Measurements from ENCODE around the gene KRT74. TPM values are rescaled to one million over a fixed set of nuclear protein-coding genes. Genes with fewer than 3 reads are reported as not detected.

Gene KRT74
- total and polyA plus RNA-seq, 4 donors, result not detected

DNA sequence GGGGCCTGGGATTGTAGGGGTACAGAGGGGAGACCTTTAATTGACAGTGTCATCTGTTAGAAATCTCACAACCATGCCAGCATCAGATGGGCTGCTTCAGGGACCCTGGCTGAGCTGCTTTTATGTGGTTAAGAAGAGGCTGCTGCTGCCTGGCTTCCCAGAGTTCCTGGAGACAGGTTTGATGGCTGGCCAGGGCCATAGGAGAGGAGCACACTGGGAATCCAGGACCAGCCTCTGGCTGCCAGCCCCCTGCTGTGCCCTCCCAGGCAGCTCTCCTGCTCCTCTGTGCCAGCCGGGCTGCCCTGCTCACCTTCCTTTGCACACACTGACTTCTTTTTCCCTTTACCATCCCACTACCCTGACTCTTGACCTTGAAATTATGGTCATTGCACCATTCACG is 45.2 kb upstream of the KRT74 start:
- no peak for DNase-seq (ENCODE audit: low spot score)

DNA sequence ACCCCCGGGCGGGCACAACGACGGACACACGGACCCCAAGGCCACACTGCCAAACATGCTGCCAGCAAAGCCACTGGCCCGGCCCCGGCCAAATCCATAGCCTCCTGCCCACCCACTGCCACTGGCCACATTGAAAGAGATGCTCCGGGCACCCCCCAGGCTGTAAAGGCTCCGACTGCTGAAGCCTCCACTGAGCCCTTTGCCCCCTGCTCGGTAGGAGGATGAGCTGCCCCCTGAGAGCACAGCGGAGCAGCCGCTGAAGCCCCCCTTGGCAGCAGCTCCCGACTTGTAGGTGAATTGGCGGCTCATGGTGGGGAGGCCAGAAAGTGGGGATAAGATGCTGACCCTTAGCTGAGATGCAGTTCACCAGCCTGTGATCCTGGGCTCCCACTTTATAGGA is 44.6 kb upstream of the KRT74 start, which contains the start of gene KRT73:
Gene KRT73, minus strand, starts transcription at position 344 of the 400 bp plus-strand sequence. Its CDS starts 35 bp downstream, at position 309.
- H3K9me3 ChIP-seq (ENCODE audit: control insufficient read depth in 4 of 4, low read length in 3 of 4), result no peaks in the 10 kb centered on the region
- DNase-seq (ENCODE audit: low spot score), result peak; percentile 26
- H3K4me3 ChIP-seq (ENCODE audit: low read depth in 1 of 3, low read length in 3 of 3), result no peak within 1 kb of the TSS
- no peaks in the 10 kb centered on the region for H3K27me3 ChIP-seq (ENCODE audit: control insufficient read depth in 4 of 4, insufficient read depth in 4 of 4, low read length in 3 of 4)
- 85% methylated on average over 14 of the region's 14 CpGs for WGBS
- H3K9ac ChIP-seq (ENCODE audit: low read depth in 1 of 2, low read length in 2 of 2), result no peak within 1 kb of the TSS
- no peak within 1 kb of the TSS for H3K27ac ChIP-seq (ENCODE audit: low read depth in 1 of 2, low read length in 2 of 2)
- TF ChIP-seq RAD21 (IDR thresholded peaks at IDR 0.05) (no peak), FOXA1 (IDR thresholded peaks at IDR 0.05) (no peak), RXRA (IDR thresholded peaks at IDR 0.05) (no peak), JUND (IDR thresholded peaks at IDR 0.05) (no peak), EGR1 (IDR thresholded peaks at IDR 0.05; ENCODE audit: low read depth in 2 of 2) (no peak), NR2F2 (IDR thresholded peaks at IDR 0.05) (no peak), HNF4G (IDR thresholded peaks at IDR 0.05) (no peak), YY1 (IDR thresholded peaks at IDR 0.05) (no peak), GABPA (IDR thresholded peaks at IDR 0.05 in 1 of 2, conservative IDR thresholded peaks at IDR 0.05 in 1 of 2) (no peak), TAF1 (conservative IDR thresholded peaks at IDR 0.05) (no peak), SP1 (IDR thresholded peaks at IDR 0.05) (no peak)
- TF ChIP-seq, protein P1, sequence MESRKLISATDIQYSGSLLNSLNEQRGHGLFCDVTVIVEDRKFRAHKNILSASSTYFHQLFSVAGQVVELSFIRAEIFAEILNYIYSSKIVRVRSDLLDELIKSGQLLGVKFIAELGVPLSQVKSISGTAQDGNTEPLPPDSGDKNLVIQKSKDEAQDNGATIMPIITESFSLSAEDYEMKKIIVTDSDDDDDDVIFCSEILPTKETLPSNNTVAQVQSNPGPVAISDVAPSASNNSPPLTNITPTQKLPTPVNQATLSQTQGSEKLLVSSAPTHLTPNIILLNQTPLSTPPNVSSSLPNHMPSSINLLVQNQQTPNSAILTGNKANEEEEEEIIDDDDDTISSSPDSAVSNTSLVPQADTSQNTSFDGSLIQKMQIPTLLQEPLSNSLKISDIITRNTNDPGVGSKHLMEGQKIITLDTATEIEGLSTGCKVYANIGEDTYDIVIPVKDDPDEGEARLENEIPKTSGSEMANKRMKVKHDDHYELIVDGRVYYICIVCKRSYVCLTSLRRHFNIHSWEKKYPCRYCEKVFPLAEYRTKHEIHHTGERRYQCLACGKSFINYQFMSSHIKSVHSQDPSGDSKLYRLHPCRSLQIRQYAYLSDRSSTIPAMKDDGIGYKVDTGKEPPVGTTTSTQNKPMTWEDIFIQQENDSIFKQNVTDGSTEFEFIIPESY (IDR thresholded peaks at IDR 0.05), result no peak
- TF ChIP-seq, protein P2, sequence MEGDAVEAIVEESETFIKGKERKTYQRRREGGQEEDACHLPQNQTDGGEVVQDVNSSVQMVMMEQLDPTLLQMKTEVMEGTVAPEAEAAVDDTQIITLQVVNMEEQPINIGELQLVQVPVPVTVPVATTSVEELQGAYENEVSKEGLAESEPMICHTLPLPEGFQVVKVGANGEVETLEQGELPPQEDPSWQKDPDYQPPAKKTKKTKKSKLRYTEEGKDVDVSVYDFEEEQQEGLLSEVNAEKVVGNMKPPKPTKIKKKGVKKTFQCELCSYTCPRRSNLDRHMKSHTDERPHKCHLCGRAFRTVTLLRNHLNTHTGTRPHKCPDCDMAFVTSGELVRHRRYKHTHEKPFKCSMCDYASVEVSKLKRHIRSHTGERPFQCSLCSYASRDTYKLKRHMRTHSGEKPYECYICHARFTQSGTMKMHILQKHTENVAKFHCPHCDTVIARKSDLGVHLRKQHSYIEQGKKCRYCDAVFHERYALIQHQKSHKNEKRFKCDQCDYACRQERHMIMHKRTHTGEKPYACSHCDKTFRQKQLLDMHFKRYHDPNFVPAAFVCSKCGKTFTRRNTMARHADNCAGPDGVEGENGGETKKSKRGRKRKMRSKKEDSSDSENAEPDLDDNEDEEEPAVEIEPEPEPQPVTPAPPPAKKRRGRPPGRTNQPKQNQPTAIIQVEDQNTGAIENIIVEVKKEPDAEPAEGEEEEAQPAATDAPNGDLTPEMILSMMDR (IDR thresholded peaks at IDR 0.05; ENCODE audit: low read depth, low read length, missing input control), result no peak
- TF ChIP-seq, protein P3, sequence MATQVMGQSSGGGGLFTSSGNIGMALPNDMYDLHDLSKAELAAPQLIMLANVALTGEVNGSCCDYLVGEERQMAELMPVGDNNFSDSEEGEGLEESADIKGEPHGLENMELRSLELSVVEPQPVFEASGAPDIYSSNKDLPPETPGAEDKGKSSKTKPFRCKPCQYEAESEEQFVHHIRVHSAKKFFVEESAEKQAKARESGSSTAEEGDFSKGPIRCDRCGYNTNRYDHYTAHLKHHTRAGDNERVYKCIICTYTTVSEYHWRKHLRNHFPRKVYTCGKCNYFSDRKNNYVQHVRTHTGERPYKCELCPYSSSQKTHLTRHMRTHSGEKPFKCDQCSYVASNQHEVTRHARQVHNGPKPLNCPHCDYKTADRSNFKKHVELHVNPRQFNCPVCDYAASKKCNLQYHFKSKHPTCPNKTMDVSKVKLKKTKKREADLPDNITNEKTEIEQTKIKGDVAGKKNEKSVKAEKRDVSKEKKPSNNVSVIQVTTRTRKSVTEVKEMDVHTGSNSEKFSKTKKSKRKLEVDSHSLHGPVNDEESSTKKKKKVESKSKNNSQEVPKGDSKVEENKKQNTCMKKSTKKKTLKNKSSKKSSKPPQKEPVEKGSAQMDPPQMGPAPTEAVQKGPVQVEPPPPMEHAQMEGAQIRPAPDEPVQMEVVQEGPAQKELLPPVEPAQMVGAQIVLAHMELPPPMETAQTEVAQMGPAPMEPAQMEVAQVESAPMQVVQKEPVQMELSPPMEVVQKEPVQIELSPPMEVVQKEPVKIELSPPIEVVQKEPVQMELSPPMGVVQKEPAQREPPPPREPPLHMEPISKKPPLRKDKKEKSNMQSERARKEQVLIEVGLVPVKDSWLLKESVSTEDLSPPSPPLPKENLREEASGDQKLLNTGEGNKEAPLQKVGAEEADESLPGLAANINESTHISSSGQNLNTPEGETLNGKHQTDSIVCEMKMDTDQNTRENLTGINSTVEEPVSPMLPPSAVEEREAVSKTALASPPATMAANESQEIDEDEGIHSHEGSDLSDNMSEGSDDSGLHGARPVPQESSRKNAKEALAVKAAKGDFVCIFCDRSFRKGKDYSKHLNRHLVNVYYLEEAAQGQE (IDR thresholded peaks at IDR 0.05), result no peak
- H3K4me1 ChIP-seq (ENCODE audit: control insufficient read depth in 4 of 4, insufficient read depth in 4 of 4, low read length in 3 of 4), result no peaks in the 10 kb centered on the region
- no peaks in the 10 kb centered on the region for H3K36me3 ChIP-seq (ENCODE audit: control insufficient read depth in 4 of 4, insufficient read depth in 3 of 4, low read depth in 1 of 4, low read length in 3 of 4)

More for the DNA sequence above, 45.2 kb upstream of the KRT74 start:
- Histone ChIP-seq H3K9ac (ENCODE audit: low read depth in 1 of 2, low read length in 2 of 2) (no peak overlapping the region), H3K4me1 (ENCODE audit: control insufficient read depth in 4 of 4, insufficient read depth in 4 of 4, low read length in 3 of 4) (no peaks in the 10 kb centered on the region), H3K9me3 (ENCODE audit: control insufficient read depth in 4 of 4, low read length in 3 of 4) (no peaks in the 10 kb centered on the region), H3K4me3 (ENCODE audit: low read depth in 1 of 3, low read length in 3 of 3) (no peak overlapping the region), H3K36me3 (ENCODE audit: control insufficient read depth in 4 of 4, insufficient read depth in 3 of 4, low read depth in 1 of 4, low read length in 3 of 4) (no peaks in the 10 kb centered on the region), H3K27ac (ENCODE audit: low read depth in 1 of 2, low read length in 2 of 2) (no peak overlapping the region), H3K27me3 (ENCODE audit: control insufficient read depth in 4 of 4, insufficient read depth in 4 of 4, low read length in 3 of 4) (no peaks in the 10 kb centered on the region)
- WGBS, result 77% methylated on average over 2 of the region's 2 CpGs
- no peak for TF ChIP-seq RXRA (IDR thresholded peaks at IDR 0.05)
- no peak for TF ChIP-seq EGR1 (IDR thresholded peaks at IDR 0.05; ENCODE audit: low read depth in 2 of 2)
- TF ChIP-seq, protein P4, sequence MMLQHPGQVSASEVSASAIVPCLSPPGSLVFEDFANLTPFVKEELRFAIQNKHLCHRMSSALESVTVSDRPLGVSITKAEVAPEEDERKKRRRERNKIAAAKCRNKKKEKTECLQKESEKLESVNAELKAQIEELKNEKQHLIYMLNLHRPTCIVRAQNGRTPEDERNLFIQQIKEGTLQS (IDR thresholded peaks at IDR 0.05), result no peak
- no peak for TF ChIP-seq TAF1 (conservative IDR thresholded peaks at IDR 0.05)
- no peak for TF ChIP-seq YY1 (IDR thresholded peaks at IDR 0.05)
- TF ChIP-seq GABPA (IDR thresholded peaks at IDR 0.05 in 1 of 2, conservative IDR thresholded peaks at IDR 0.05 in 1 of 2), result no peak
- no peak for TF ChIP-seq HNF4G (IDR thresholded peaks at IDR 0.05)

Measured in liver (tissue), 9 donors.